NCI-H1417 treated with DMSO at 0.1 percent for 48 hours (cell line): ENCODE measurements around the gene ARL17A.
"Not testable (repeated sequence)": the region's sequence is repeated elsewhere in the genome, so short reads cannot be mapped to it uniquely, and the experiment has no call there.

Experiments used
- DNase-seq: peaks from one replicate; lab custom pipeline; 2025; lab: John Stamatoyannopoulos, UW

Gene ARL17A

DNA sequence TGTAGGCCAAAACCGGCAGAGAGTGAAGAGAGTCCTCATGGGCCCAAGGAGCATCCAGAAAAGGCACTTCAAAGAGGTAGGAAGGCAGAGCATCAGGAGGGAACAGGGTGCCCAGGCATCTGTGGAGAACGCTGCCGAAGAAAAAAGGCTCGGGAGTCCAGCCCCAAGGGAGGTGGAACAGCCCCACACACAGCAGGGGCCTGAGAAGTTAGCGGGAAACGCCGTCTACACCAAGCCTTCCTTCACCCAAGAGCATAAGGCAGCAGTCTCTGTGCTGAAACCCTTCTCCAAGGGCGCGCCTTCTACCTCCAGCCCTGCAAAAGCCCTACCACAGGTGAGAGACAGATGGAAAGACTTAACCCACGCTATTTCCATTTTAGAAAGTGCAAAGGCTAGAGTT is 30.9 kb downstream of the ARL17A start:
- DNase-seq: not testable (repeated sequence)

GRCh38 chr17:46534716-46535115 is 44.8 kb downstream of the ARL17A start:
- not testable (repeated sequence) for DNase-seq

GRCh38 chr17:46512168-46512567 is 67.3 kb downstream of the ARL17A start, which contains the start of gene LRRC37A2:
Gene LRRC37A2 (plus strand): TSS chr17:46512468. CDS start chr17:46512713, 245 bp downstream.
- DNase-seq: not testable (repeated sequence)

GRCh38 chr17:46505896-46506295 is 73.6 kb downstream of the ARL17A start:
- DNase-seq: not testable (repeated sequence)

DNA sequence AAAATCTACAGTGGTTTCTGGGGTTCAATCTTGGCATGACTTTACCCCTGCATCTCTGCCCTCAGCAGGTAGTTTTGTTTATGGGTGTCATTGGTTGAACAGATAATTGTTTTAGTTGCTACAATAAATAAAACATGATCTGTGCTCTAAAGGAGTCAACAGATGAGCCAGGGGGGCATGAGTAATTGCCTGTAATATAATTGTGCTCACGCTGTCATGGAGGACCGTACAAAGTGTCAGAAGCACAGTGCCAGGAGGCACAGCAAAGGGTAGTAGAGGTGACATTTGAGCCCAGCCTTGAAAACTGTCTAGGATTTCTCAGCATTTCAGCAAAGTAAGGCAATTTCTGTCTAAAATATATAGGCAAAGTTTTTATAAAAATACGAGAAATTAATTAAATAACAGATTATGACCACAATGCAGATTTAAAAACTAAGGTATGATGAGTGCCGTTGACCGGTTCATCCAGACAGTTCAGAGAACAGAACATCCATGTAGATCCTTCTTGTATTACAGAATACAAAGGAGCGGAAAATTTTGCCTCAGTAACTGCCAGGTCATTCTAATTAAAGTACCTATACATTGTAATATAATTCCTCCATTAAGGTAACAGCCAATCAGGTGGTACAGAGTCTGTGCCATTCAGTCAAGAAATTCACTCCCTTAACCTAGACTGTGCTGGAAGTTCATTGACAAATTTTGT is 79.9 kb downstream of the ARL17A start:
- not testable (repeated sequence) for DNase-seq

GRCh38 chr17:46492021-46492420 is 87.5 kb downstream of the ARL17A start:
- not testable (repeated sequence) for DNase-seq

GRCh38 chr17:46481310-46481709 is 98.2 kb downstream of the ARL17A start:
- not testable (repeated sequence) for DNase-seq

GRCh38 chr17:46478823-46479222 is 100.7 kb downstream of the ARL17A start:
- DNase-seq: not testable (repeated sequence)

GRCh38 chr17:46475583-46475982 is 103.9 kb downstream of the ARL17A start:
- not testable (repeated sequence) for DNase-seq

DNA sequence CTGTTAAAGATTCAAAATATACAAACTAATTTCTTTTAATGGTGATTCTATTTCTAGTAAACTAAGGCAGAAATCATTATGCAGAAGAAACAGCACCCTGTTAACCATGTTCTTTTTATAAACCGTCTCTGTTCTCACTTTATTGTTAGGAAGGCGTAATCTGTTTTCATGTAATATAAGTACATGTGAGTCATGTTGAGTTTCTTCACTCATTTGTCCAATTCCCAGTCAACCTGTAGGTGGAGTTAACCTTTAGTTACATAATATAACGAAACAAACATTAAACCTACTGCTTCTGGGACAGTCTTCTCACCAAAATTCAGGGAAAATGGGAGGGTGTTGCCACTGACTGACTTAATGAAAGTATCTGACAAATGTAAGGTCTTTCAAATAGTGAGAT is 105.0 kb downstream of the ARL17A start:
- DNase-seq: not testable (repeated sequence)

GRCh38 chr17:46467618-46468017 is 111.9 kb downstream of the ARL17A start:
- not testable (repeated sequence) for DNase-seq
